Stimulated activated CD4-positive, alpha-beta T cell treated with anti-CD3 and anti-CD28 coated beads, TNF-alpha, amount 100 ng/mL, for 48 hours (primary cell): ENCODE measurements around the gene PDZK1IP1.
"Not testable (repeated sequence)": the region's sequence is repeated elsewhere in the genome, so short reads cannot be mapped to it uniquely, and the experiment has no call there.

Experiments
- DNase-seq, 3 donors: peaks; one replicate each; pipeline ENCODE4 v3.0.0-alpha.2; 2020; ENCODE audit warnings: low read depth in 3 of 3

PDZK1IP1 gene

DNA sequence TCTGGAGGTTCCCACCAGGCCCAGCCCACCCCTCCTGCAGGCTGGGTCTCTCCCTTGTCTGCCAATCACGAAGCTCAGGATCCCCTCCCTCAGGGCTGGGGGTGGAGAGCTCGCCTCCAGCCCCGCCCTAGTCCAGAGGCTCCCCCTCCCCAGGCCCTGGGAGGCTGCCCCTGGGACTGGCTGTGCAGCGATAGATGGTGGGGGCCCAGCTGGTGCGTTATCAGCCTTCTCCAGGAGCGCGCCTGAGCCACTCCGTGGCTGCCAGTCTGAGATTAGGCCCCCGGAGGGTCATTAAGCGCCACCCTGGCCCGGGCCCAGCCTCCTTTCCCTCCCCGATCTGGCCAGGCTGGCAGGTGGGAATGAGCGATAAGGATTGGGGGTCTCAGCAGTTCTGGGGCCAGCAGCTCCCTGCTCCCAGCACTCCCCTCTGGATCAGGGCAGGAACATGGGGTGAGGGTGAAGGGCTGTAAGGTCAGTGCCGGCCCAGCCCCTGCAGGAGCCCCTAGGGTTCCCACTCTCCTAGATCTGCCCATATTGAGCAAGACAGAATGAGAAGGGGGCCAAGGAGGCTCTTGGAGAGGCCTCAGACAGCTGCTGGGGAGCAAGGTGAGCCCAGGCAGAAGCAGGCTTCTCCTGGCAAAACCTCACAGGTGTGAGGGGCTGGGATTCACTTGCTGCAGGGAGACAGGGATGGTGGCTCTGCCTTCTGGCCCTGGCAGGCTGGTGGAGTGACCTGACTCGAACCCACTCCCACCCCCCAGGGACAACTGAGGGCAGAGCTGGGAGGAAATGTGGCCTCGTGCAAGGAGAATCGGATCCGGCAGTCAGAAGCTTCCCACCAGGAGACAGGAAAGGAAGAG is 8.5 kb downstream of the PDZK1IP1 start:
- no peak for DNase-seq

DNA sequence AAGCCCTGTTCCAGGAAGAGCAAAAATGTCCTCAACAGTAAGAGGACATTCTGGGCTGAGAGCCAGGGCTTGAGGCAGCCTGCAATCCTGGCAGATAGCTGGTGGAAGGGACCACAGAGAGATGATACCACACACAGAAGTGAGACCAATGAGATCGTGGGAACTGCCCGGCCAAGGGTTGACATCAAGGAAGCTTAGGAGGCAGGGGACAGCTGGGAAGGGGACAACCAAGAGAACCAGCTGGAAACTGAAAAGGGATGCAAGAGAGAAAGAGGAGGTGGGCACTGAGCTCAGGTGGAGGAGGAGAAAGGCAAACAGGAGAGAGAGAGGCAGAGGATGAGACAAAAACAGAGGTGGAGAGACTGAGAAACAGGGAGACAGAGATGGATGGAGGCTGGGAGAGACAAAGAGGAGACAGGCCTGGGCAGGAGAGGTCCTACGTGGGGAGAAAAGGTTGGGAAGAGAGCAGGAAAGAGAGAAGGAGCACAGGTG is 9.2 kb downstream of the PDZK1IP1 start:
- no peak for DNase-seq

DNA sequence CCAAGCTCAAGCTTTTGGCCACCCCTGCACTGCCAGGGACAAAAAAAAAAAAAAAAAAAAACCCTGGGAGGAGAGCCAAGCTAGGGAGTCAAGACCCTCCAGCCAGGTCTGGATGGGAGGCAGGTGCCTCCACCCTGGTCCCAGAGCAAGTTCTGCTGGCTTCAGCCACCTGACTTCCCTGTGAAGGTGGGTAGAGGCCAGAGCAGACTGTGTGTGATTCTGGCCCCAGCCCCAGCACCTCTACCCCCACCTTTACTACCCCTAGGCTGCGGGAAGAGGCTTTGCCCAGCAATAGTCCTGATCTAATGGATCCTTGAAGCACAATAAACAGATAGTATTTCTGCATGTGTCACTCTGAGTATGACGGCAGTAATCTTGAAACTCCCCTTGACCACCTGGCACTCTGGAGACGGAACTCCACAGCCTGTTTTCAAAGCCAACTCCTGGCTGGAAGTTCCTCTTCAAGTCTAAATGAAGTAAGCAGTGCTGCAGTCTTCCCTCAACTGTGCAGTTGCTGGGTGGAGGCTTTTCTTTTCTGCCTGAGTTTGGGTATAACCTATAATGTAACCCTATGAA is 9.8 kb downstream of the PDZK1IP1 start:
- no peak for DNase-seq

DNA sequence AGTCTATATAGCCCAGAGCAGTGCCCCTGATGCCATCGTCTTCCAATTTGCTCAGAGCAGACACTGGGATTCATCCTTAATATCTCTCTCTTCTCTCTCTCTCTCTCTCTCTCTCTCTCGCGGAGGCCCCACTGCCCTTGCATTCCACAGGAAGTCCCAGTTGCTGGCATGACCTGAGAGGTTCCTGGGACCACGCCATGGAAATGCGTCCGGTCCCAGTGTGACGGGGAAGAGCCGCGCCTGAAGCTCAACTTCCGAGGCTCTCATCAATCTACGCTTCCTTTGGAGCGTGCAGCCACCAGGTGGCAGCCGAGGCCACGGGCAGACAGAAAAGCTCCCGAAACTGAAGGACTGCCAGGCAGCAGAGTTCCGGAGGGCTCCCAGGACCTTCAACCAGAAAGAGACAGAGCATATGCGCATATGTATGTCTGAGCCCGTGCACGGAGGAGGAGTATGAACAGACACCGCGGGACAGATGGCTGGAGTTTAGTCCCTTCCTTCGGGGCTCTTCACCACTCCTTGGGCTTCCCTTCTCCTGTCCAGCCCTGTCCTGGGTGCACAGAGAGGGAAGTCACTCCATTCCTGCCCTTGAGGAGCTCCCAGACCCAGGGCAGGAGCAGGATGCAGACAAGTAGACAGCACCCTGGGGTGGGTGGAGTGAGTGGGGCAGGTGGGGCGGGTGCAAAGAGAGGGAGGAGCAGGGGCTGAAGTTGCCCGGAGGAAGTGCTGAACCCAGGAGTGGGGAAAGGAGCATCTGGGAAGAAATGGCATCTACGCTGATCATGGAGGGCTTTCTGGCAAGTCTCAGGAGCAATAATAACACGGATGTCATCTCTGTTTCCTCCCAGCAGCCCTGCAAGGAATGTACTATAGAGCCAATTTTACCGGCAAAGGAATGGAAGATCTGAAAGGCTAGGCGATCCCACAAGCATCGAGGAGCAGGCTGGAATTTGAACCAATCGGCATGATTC is 10.5 kb downstream of the PDZK1IP1 start:
- DNase-seq = peak; percentile 61 to 79 (median 72)

DNA sequence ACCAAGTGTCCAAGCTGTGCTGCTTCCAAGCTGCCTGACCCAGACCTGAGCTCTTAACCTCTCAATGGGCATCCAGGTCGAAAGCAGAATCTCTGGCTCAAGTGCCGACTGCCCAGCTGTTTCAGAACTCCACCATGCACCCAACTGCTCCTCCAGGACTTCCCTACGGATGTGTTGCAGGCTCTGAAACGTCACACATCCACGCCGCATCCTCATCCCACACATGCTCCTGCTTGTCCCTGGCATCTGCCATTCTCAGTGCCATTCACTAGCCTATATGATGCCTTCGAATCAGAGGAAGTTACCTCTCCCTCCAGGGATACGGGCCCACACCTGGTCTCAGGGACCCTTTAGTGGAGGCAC is 11.2 kb downstream of the PDZK1IP1 start:
- DNase-seq = no peak

DNA sequence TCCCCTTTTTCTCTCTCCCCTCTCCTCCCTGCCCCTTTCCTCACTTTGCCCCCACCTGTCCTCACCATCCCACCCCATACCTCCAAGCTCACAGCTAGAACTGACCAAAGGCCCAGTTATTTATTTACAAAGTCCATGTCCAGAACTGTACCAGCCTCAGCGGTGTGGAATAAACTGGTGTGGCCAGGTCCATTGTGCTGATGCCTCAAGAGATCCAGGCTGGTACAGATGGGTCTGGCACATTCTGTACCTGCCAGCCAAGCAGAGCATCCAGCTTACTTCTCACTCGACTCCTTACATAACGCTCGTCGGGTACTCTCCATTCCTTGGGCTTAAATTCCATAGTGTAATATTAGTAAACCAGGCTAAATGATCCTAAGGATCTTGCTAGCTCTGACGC is 11.8 kb downstream of the PDZK1IP1 start:
- no peak for DNase-seq

DNA sequence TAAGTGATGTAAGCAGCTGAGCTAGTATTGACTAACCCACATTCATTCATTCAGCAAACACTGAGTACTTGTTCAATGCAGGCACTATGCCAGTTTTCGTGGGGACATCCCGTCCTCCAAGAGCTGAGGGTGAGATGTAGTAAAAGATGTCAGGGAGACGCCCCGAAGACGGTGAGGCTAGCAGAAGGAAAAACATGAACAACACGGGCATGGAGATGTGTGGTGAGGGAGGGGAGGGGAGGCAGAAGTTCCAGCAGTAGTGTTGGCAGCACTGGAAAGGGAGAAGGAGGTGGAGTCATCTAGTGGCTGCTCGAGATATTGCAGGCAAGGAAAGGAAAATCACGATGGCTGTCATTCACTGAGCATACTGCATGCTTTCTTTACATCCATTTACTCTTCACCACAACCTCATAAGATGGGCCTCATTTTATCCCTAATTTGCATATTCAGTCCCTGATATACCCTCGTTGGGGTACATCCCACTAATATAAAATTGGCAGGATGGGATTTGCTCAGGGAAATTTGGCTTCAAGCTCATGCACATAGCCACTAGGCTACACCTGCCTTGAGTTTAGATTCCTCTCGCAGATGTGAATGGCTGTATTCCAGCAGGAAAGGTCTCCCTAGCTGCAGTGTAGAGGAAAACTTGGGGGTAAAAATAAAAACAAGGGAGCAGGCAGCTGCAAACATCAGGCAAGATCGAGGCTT is 14.5 kb downstream of the PDZK1IP1 start:
- DNase-seq = no peak

DNA sequence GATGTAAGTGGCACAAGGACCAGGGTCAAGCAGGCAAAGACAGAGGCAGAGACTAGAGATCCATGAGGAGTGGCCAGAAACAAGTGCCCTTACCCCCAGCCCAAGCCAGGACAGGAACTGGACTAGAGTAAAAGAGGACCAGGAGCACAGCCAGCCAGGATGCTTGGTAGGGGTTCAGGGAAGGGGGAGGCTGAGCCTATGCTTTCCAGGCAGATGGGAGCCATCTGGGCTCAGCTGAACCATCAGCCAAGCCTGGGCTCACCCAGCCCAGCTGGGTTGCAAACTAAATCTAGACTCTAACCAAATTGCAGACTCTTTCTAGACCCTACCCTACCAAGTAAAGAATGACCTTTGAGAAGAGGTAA is 15.2 kb downstream of the PDZK1IP1 start:
- no peak for DNase-seq

DNA sequence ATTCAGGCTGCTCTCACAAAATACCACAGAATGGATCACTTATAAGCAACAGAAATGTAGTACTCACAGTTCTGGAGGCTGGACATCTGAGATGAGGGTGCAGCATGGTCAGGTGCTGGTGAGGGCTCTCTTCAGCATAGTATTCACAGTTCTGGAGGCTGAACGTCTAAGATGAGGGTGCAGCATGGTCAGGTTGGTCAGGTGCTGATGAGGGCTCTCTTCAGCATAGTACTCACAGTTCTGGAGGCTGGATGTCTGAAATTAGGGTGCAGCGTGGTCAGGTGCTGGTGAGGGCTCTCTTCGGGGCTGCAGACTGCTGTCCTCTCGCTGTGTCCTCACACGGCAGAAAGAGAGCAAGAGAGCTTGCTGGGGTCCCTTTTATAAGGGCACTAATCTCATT is 17.1 kb downstream of the PDZK1IP1 start:
- no peak for DNase-seq

DNA sequence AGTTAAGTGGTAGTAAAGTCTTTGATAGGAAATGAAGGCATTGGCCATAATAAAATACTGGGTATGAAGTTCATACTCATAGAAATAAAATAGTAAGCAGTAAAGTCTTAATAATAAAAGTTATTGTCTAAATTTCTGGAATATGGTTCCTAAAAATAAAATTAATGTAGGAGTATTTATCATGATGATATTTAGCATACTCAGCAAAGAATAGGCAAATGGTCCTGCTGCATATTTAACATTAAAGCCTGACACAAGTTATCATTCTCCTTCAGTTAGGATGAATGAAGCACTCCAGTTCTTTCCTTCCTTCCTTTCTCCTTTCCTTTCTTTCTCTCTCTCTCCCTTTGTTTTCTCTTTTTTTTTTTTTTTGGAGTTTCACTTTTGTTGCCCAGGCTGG is 25.3 kb downstream of the PDZK1IP1 start:
- no peak for DNase-seq

DNA sequence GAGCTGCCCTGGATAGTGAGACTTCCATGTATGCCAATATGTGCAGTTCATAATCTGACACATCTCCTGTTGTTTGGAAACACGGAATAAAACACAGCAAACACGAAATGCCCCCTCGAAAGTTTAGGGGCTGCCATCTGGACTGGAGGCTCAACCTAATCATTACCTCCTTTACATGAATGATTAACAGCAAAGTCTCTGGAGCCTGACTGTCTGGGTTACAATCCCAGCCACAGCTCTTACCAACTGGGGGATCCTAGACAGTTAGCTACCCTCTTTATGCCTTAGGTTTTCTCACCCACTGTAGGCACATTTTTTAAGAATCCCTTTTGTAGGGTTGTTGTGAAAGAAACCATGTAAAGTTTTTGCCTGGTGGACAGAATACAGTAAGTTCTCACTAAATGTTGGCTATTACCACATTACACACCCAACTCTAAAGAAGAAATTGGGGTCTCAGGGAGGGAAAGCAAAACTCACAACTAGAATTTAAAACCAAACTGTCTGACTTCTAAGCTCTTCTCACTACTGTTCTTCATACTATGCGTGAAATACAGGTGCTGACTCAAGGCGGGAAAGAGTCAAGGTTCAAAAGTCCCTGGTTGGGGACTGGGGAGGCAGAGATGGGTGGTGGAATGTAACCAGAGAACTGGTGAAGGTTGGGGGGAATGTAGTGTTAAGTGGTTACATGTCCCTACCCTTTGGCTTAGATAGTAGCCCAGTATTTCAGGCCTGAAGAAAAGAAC is 28.4 kb downstream of the PDZK1IP1 start:
- DNase-seq = no peak

DNA sequence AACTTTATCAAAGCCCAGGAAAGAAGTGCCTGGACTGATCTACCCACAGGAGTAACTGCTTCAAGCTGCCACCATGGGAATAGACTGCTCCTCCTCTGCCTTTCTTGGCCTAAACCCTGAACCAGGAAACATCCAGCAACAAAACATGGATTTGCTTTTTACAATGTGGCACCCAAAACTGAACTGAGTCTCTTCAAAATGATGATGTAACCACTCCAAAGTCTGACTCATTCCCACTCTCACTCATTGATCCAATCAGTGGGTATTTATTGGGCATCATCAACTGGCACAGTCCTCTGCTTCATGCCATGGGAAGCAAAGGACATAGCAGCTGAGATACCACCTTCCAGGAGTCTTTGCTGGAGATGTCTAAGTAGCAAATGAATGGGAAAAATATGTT is 29.1 kb downstream of the PDZK1IP1 start:
- no peak for DNase-seq

DNA sequence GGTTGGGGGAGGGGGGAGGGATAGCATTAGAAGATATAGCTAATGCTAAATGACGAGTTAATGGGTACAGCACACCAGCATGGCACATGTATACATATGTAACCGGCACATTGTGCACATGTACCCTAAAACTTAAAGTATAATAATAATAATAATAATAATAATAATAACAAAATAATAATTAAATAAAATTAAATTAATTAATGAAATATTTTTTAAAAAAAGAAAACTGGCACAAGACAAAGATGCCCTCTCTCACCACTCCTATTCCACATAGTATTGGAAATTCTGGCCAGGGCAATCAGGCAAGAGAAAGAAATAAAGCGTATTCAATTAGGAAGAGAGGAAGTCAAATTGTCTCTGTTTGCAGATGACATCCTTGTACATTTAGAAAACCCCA is 31.9 kb downstream of the PDZK1IP1 start:
- not testable (repeated sequence) for DNase-seq

DNA sequence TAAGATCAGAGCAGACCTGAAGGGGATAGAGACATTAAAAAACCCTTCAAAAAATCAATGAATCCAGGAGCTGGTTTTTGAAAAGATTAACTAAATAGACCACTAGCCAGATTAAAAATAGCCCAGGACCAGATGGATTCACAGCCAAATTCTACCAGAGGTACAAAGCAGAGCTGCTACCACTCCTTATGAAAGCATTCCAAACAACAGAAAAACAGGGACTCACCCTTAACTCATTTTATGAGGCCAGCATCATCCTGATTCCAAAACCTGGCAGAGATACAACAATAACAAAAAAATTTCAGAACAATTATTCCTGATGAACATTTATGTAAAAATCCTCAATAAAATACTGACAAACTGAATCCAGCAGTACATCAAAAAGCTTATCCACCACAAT is 33.4 kb downstream of the PDZK1IP1 start:
- DNase-seq = not testable (repeated sequence)

DNA sequence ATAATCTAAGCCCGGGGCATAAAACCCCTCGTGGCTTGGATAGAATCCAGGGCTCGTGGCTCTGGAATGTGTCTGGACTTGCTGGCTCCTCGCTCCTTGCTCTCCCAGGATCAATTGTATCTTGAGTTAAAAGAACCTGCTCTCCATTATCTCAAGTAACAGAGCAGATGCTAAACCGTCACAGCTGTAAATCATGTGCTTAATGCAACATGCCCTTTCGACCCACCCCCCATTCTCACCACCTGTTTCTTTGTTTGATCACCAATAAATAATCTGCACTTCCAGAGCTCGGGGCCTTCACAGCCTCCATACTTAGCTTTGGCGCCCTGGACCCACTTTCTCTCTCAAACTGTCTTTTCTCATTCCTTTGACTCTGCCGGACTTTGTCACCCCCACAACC is 40.7 kb downstream of the PDZK1IP1 start:
- not testable (repeated sequence) for DNase-seq

DNA sequence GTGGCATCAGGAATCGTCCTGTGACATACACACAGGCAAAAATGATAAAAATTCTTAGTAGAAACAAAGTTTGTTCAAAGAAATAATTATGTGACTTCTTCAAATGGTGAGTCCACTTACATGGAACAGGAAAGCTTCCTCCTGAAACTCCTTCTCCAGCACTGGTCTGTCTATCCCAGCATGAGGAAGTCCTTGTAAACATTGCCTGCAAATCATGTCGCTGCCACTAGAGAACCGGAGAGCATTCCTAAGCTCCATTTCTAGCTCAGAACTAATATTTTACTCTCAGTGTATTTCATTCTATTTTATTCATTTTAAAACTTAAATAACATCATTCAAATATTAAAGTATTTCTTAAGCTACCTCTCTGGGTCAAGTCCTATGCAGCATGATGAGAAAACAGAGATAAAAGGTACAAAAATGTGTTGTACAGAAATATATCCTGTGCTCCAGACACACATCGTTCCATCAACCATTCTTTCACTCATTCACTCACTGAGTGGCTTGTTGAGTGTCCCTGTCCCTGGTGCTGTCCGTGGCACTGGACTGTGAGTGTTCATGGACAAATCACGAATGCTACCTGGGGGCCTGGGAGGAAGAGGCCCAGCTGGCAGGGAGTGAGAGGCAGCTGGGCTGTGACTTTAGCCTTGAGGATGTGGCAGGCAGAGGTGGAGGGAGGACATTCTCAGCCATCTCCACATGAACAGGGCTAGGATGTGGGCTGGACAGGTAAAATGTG is 42.6 kb downstream of the PDZK1IP1 start:
- no peak for DNase-seq

DNA sequence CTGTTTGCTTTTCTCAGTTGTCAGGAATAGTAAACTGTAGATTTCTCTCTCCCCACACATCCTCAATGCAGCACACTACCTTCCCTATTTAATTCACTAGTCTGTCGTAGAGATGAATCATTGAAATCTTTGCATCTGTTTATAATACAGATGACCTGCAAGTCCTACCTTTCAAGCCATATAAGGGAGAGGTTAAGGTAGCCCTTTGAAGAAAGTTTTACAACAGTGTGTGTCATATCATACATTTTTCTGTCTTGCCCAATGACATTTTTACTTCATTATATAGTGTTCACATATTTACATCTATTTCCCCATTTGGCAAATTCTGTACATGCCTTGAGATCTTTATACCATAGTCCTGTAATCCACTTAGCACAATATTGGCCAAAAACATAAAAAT is 43.3 kb downstream of the PDZK1IP1 start:
- DNase-seq = not testable (repeated sequence)

DNA sequence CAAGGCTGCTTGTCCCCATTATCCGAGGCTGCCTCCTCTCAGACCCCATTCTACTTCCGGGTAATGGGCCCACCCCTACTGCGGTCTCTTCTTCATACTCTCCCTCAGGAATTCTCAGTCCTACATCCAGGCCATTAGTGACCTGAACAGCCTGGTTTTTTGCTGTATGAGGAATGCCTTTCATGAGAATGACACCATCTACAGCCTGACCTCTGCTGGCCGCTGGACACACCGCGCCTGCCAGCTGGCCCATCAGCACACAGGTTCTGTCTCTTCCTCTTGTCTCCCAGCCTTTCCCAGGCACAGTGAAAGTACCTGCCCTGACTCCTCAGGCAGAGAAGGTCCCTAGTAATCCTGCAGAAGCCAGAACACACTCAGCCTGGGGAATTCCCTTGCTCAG is 46.2 kb downstream of the PDZK1IP1 start:
- DNase-seq = not testable (repeated sequence)

DNA sequence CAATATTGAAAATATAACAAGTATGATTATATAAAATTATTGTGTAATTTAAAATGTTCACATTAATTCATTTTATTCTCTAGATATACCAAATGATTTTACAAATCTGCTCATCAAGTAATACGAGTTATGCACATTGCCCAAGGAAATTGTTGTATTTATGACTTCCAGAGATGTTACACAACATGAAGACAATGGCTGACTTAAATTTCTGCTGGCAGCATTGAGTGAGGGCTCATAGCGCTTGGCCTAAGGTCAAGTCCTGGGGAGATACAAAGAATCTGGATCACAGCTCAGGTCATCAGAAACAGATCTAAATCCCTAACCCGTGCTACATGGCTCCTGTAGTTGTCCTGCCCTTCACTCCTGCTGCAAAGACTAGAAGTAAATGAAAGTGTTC is 49.5 kb downstream of the PDZK1IP1 start:
- not testable (repeated sequence) for DNase-seq

DNA sequence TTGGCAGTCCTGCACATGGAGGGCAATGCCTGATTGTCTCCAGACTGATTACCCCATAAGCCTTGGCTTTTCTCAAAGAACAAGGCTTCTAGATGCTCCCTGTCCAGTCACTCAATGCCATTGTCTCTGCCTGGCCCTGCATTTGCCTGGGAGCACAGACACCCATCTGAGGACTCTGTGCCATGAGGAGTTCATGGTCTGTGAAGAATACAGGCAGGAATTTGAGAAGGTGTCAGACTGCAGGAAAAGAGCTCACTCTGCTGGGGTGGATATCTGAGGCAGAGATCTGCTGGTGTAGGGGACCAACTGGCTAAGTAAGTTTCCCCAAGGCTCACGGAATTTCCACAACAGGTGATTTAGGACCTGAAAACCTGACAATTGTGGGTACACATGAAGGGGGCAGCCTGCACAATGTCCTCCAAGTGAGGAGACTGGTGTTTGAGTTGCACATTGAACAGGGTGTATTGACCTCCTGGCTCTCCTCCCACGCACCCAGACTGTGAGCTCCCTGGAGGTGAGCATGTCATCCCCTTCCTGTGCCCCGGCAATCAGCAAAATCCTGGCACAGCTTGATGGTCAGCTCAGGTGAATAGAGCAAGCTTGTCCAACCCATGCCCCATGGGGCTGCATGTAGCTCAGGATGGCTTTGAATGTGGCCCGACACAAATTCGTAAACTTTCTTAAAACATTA is 51.8 kb downstream of the PDZK1IP1 start:
- no peak for DNase-seq
